ENCODE measurements around the gene TCEA2. TPM values are rescaled to one million over a fixed set of nuclear protein-coding genes. Genes with fewer than 3 reads are reported as not detected.

TCEA2 gene
- total and polyA plus RNA-seq, 2 of the 13 experiments (the other 11 are each of a cell fraction or from before 2014, with no cell fraction given), result 28.1 to 33.7 TPM

DNA sequence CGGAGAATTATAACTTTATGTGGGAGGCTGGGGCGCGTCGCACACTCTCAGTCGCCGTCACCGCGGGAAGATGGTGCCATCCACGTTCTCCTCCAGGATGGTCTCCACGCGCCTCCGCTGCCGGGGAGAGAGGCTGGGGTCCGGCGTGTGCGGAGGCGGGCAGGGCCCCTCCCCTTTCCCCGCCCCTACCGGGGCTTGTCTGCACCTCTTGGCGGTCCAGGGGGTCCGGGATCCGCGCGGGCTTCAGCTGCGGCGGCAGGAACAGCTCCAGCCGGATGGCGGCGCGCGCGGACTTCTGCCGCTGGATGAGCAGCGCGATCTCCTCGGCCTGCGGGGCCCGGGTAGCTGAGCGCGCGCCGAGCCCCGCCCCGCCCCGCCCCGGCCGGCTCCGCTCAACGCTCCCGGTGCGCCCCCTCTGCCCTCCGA is 20.4 kb downstream of the TCEA2 start (continued):
- TF ChIP-seq, protein P1, sequence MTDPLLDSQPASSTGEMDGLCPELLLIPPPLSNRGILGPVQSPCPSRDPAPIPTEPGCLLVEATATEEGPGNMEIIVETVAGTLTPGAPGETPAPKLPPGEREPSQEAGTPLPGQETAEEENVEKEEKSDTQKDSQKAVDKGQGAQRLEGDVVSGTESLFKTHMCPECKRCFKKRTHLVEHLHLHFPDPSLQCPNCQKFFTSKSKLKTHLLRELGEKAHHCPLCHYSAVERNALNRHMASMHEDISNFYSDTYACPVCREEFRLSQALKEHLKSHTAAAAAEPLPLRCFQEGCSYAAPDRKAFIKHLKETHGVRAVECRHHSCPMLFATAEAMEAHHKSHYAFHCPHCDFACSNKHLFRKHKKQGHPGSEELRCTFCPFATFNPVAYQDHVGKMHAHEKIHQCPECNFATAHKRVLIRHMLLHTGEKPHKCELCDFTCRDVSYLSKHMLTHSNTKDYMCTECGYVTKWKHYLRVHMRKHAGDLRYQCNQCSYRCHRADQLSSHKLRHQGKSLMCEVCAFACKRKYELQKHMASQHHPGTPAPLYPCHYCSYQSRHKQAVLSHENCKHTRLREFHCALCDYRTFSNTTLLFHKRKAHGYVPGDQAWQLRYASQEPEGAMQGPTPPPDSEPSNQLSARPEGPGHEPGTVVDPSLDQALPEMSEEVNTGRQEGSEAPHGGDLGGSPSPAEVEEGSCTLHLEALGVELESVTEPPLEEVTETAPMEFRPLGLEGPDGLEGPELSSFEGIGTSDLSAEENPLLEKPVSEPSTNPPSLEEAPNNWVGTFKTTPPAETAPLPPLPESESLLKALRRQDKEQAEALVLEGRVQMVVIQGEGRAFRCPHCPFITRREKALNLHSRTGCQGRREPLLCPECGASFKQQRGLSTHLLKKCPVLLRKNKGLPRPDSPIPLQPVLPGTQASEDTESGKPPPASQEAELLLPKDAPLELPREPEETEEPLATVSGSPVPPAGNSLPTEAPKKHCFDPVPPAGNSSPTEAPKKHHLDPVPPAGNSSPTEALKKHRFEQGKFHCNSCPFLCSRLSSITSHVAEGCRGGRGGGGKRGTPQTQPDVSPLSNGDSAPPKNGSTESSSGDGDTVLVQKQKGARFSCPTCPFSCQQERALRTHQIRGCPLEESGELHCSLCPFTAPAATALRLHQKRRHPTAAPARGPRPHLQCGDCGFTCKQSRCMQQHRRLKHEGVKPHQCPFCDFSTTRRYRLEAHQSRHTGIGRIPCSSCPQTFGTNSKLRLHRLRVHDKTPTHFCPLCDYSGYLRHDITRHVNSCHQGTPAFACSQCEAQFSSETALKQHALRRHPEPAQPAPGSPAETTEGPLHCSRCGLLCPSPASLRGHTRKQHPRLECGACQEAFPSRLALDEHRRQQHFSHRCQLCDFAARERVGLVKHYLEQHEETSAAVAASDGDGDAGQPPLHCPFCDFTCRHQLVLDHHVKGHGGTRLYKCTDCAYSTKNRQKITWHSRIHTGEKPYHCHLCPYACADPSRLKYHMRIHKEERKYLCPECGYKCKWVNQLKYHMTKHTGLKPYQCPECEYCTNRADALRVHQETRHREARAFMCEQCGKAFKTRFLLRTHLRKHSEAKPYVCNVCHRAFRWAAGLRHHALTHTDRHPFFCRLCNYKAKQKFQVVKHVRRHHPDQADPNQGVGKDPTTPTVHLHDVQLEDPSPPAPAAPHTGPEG (CRISPR knock-in tag; IDR thresholded peaks at IDR 0.05), result peak; percentile 26; the same call in 1 of the 2 replicates
- TF ChIP-seq ZNF235 (CRISPR knock-in tag; IDR thresholded peaks at IDR 0.05; ENCODE audit: borderline replicate concordance), result peak; percentile 53; the same call in 1 of the 2 replicates
- no peak for TF ChIP-seq KLF6 (CRISPR knock-in tag; IDR thresholded peaks at IDR 0.05)
- no peak for TF ChIP-seq MTF2 (CRISPR knock-in tag; IDR thresholded peaks at IDR 0.05; ENCODE audit: borderline replicate concordance)
- TF ChIP-seq ZNF275 (CRISPR knock-in tag; IDR thresholded peaks at IDR 0.05; ENCODE audit: borderline replicate concordance), result no peak
- TF ChIP-seq NPAS2 (CRISPR knock-in tag; IDR thresholded peaks at IDR 0.05; ENCODE audit: borderline replicate concordance), result no peak
- TF ChIP-seq LRRFIP1 (CRISPR knock-in tag; conservative IDR thresholded peaks at IDR 0.05), result peak; percentile 65; the same call in 1 of the 2 replicates
- TF ChIP-seq, protein P2, sequence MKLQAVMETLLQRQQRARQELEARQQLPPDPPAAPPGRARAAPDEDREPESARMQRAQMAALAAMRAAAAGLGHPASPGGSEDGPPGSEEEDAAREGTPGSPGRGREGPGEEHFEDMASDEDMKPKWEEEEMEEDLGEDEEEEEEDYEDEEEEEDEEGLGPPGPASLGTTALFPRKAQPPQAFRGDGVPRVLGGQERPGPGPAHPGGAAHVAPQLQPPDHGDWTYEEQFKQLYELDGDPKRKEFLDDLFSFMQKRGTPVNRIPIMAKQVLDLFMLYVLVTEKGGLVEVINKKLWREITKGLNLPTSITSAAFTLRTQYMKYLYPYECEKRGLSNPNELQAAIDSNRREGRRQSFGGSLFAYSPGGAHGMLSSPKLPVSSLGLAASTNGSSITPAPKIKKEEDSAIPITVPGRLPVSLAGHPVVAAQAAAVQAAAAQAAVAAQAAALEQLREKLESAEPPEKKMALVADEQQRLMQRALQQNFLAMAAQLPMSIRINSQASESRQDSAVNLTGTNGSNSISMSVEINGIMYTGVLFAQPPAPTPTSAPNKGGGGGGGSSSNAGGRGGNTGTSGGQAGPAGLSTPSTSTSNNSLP (IDR thresholded peaks at IDR 0.05; ENCODE audit: low read depth, low read length), result no peak
- 0 out of 2 replicates have a peak, but pooled peaks have one; percentile 67 for TF ChIP-seq SP5 (CRISPR knock-in tag; IDR thresholded peaks at IDR 0.05; ENCODE audit: borderline replicate concordance, low read depth)
- TF ChIP-seq XBP1 (CRISPR knock-in tag; IDR thresholded peaks at IDR 0.05), result no peak
- no peak for TF ChIP-seq HOXA3 (CRISPR knock-in tag; IDR thresholded peaks at IDR 0.05)
- TF ChIP-seq ZNF3 (CRISPR knock-in tag; IDR thresholded peaks at IDR 0.05), result no peak
- TF ChIP-seq KLF16 (CRISPR knock-in tag; IDR thresholded peaks at IDR 0.05), result 0 out of 4 replicates have a peak, but pooled peaks of 1 of the 2 experiments have one; percentile 33
- TF ChIP-seq ZFP91 (CRISPR knock-in tag; IDR thresholded peaks at IDR 0.05; ENCODE audit: borderline replicate concordance), result peak; percentile 56; the same call in 1 of the 2 replicates
- TF ChIP-seq ZNF614 (CRISPR knock-in tag; IDR thresholded peaks at IDR 0.05; ENCODE audit: borderline replicate concordance), result peak; percentile 43; the same call in 1 of the 2 replicates
- peak; percentile 35; the same call in 1 of the 2 replicates for TF ChIP-seq FOXC1 (CRISPR knock-in tag; IDR thresholded peaks at IDR 0.05; ENCODE audit: borderline replicate concordance)
